ENCODE data around the gene RIMBP2.

DNA sequence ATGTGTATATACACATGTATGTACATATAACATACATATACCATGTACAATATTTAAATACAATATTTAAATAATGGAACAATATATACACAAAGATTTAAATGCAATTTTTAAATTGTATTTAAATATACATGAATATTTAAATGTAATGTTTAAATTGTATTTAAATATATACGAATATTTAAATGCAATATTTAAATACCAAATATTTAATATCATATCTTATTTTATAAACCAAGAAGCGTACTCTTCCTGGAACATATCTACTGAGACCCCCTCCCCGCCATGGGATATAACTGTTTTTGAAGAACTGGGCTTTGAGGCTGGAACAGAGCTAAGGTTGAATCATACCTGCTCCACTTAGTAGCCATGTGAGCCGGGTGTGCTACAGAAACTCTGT, 29.8 kb upstream of the RIMBP2 start:
- TF ChIP-seq, protein P1, sequence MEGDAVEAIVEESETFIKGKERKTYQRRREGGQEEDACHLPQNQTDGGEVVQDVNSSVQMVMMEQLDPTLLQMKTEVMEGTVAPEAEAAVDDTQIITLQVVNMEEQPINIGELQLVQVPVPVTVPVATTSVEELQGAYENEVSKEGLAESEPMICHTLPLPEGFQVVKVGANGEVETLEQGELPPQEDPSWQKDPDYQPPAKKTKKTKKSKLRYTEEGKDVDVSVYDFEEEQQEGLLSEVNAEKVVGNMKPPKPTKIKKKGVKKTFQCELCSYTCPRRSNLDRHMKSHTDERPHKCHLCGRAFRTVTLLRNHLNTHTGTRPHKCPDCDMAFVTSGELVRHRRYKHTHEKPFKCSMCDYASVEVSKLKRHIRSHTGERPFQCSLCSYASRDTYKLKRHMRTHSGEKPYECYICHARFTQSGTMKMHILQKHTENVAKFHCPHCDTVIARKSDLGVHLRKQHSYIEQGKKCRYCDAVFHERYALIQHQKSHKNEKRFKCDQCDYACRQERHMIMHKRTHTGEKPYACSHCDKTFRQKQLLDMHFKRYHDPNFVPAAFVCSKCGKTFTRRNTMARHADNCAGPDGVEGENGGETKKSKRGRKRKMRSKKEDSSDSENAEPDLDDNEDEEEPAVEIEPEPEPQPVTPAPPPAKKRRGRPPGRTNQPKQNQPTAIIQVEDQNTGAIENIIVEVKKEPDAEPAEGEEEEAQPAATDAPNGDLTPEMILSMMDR (IDR thresholded peaks at IDR 0.05) = no peak
- TF ChIP-seq POLR2A (IDR thresholded peaks at IDR 0.05) = no peak
